CD14-positive monocyte (primary cell): ENCODE measurements around the gene ZNF19. TPM values are rescaled to one million over a fixed set of nuclear protein-coding genes. Genes with fewer than 3 reads are reported as not detected.

Source experiments
- DNase-seq, 3 donors: peaks; one replicate each; pipeline ENCODE4 v3.0.0-alpha.2; 2011 to 2022
- H2AFZ ChIP-seq: 2 replicates; pipeline ENCODE4 v1.6.0; 2012; ENCODE audit warnings: mild to moderate bottlenecking, low read depth, low read length, inconsistent platforms; ENCODE audit not compliant: insufficient read depth, poor library complexity, severe bottlenecking
- H3K27ac ChIP-seq, 2 donors: 1 replicate in 1 of 2; 2 replicates in 1 of 2; pipeline ENCODE4 v1.5.1; 2012 to 2013; ENCODE audit warnings: low read length in 2 of 2, control low read depth in 1 of 2, inconsistent platforms in 1 of 2, low read depth in 1 of 2, mild to moderate bottlenecking in 1 of 2
- H3K27me3 ChIP-seq, 2 donors: one replicate each; pipeline versions ENCODE4 v1.6.0 to v1.6.1; 2011 to 2013; ENCODE audit warnings: low read length in 2 of 2; ENCODE audit not compliant: control insufficient read depth in 2 of 2, insufficient read depth in 2 of 2
- H3K36me3 ChIP-seq, 2 donors: replicated peaks in 1 of 2; 1 replicate in 1 of 2; 2 replicates in 1 of 2; pipeline versions ENCODE4 v1.5.1 to v1.6.1; 2012 to 2013; ENCODE audit warnings: low read length in 2 of 2, control low read depth in 1 of 2, inconsistent platforms in 1 of 2, mild to moderate bottlenecking in 1 of 2; ENCODE audit not compliant: insufficient read depth in 2 of 2, control insufficient read depth in 1 of 2
- H3K4me1 ChIP-seq, 2 donors: 1 replicate in 1 of 2; 2 replicates in 1 of 2; pipeline versions ENCODE4 v1.5.1 to v1.6.1; 2012 to 2013; ENCODE audit warnings: low read length in 2 of 2, control low read depth in 1 of 2, inconsistent platforms in 1 of 2, mild to moderate bottlenecking in 1 of 2, moderate library complexity in 1 of 2; ENCODE audit not compliant: insufficient read depth in 2 of 2, control insufficient read depth in 1 of 2
- H3K4me2 ChIP-seq: replicated peaks from 2 replicates; pipeline ENCODE3; 2012; ENCODE audit warnings: low read length, moderate library complexity, mild to moderate bottlenecking; ENCODE audit not compliant: poor library complexity, severe bottlenecking; ENCODE audit errors: extremely low read depth
- H3K4me3 ChIP-seq, 3 experiments: fragments of 200-600 bp in 1 of 3; sonication (generic) in 1 of 3; replicated peaks in 1 of 3; 1 replicate in 2 of 3; 2 replicates in 1 of 3; pipeline ENCODE4 v1.5.1; 2011 to 2013; ENCODE audit warnings: low read length in 3 of 3, mild to moderate bottlenecking in 3 of 3, control low read depth in 2 of 3, low read depth in 2 of 3, inconsistent platforms in 1 of 3, moderate library complexity in 1 of 3
- H3K79me2 ChIP-seq: 2 replicates; pipeline ENCODE4 v1.6.0; 2012; ENCODE audit warnings: mild to moderate bottlenecking, control low read depth, inconsistent platforms, low read length, moderate library complexity; ENCODE audit not compliant: insufficient read depth
- H3K9ac ChIP-seq: 2 replicates; pipeline ENCODE4 v1.6.0; 2017; ENCODE audit warnings: low read length, mild to moderate bottlenecking; ENCODE audit not compliant: insufficient read depth, poor library complexity, severe bottlenecking
- H3K9me3 ChIP-seq, 2 donors: replicated peaks in 1 of 2; 1 replicate in 1 of 2; 2 replicates in 1 of 2; pipeline versions ENCODE4 v1.5.1 to v1.6.1; 2012 to 2013; ENCODE audit warnings: low read length in 2 of 2, control low read depth in 1 of 2; ENCODE audit not compliant: control insufficient read depth in 1 of 2, insufficient read depth in 1 of 2
- H4K20me1 ChIP-seq: 2 replicates; pipeline ENCODE4 v1.6.0; 2012; ENCODE audit warnings: mild to moderate bottlenecking, low read length, control low read depth, moderate library complexity; ENCODE audit not compliant: insufficient read depth
- H3K27ac Mint-ChIP-seq, 7 donors: one replicate each; pipeline ENCODE4 v1.8.0; 2020; ENCODE audit warnings: mild to moderate bottlenecking in 7 of 7, mixed read lengths in 7 of 7, moderate library complexity in 6 of 7, inconsistent platforms in 2 of 7
- H3K27me3 Mint-ChIP-seq, 3 donors: one replicate each; pipeline ENCODE4 v1.8.0; 2021 to 2022; ENCODE audit warnings: low read depth in 3 of 3, mild to moderate bottlenecking in 3 of 3, mixed read lengths in 3 of 3, moderate library complexity in 3 of 3, inconsistent platforms in 1 of 3
- H3K36me3 Mint-ChIP-seq, 2 donors: one replicate each; pipeline ENCODE4 v1.8.0; 2020; ENCODE audit warnings: mixed read lengths in 2 of 2, inconsistent platforms in 1 of 2, mild to moderate bottlenecking in 1 of 2
- H3K4me1 Mint-ChIP-seq: one replicate; pipeline ENCODE4 v1.8.0; 2020; ENCODE audit warnings: mild to moderate bottlenecking, mixed read lengths
- H3K4me3 Mint-ChIP-seq, 2 donors: one replicate each; pipeline ENCODE4 v1.8.0; 2020; ENCODE audit warnings: mild to moderate bottlenecking in 2 of 2, mixed read lengths in 2 of 2, moderate library complexity in 1 of 2
- H3K9me3 Mint-ChIP-seq, 7 donors: one replicate each; pipeline ENCODE4 v1.8.0; 2020 to 2022; ENCODE audit warnings: mixed read lengths in 7 of 7, mild to moderate bottlenecking in 6 of 7, moderate library complexity in 6 of 7, inconsistent platforms in 2 of 7
- CTCF ChIP-seq: fragments of 200-600 bp; IDR thresholded peaks from one replicate; pipeline ENCODE4 v1.8.0; 2022; ENCODE audit warnings: antibody characterized with exemption, mild to moderate bottlenecking
- WGBS: methylation state at CpG from one replicate; pipeline ENCODE4 v1.1.5; 2013; ENCODE audit warnings: missing lambda C conversion rate; ENCODE audit not compliant: insufficient coverage; 5-methylcytosine and 5-hydroxymethylcytosine counted together
- intact Hi-C, 2 donors: fragments of 100-400 bp; cut with micrococcal nuclease; formaldehyde crosslinking; loops; one replicate each; pipeline versions ENCODE4 v1.15.0 to v1.15.1; 2023
- polyA plus RNA-seq, 3 donors: library from polyadenylated mRNA; depleted of rRNA in 1 of 3; unstranded in 2 of 3; stranded (reverse) in 1 of 3; fragments of 300-500 nt in 2 of 3; fragments of >200 nt in 1 of 3; fragmentation: Illumina TruSeq in 2 of 3; gene quantifications; 1 replicate in 2 of 3; 2 replicates in 1 of 3; pipeline ENCODE4 v1.2.3, GENCODE V29; 2012 to 2021

The ZNF19 gene
- polyA plus RNA-seq, 3 donors, result 0.41 to 0.80 TPM; not detected in 1

GRCh38 chr16:71430744-71431143, 58.4 kb downstream of the ZNF19 start:
- 94% methylated on average over 2 of the region's 6 CpGs for WGBS
- H3K27ac Mint-ChIP-seq, result no peak overlapping the region
- TF ChIP-seq CTCF, result no peak

GRCh38 chr16:71429581-71429980, 59.5 kb downstream of the ZNF19 start:
- WGBS, result 80% methylated on average over 1 of the region's 3 CpGs
- H3K4me2 ChIP-seq, result no peak overlapping the region
- no peaks in the 10 kb centered on the region for H4K20me1 ChIP-seq
- no peaks in the 10 kb centered on the region for H3K4me1 ChIP-seq
- no peak overlapping the region for H3K4me3 Mint-ChIP-seq
- H3K36me3 Mint-ChIP-seq, result no peaks in the 10 kb centered on the region
- H3K79me2 ChIP-seq, result no peaks in the 10 kb centered on the region
- peaks cover 30 to 39% (median 32%) of the 10 kb centered on the region in 3 donors for H3K27me3 Mint-ChIP-seq
- H3K4me1 Mint-ChIP-seq, result no peaks in the 10 kb centered on the region
- H3K36me3 ChIP-seq, result no peaks in the 10 kb centered on the region
- no peak overlapping the region for H3K4me3 ChIP-seq
- H3K27me3 ChIP-seq, result peaks cover 17 to 27% of the 10 kb centered on the region in 2 donors
- no peak overlapping the region for H3K9ac ChIP-seq
- TF ChIP-seq CTCF, result no peak
- no peak for DNase-seq
- intact Hi-C loops, result no loop called here
- no peaks in the 10 kb centered on the region for H3K9me3 ChIP-seq
- no peak overlapping the region for H3K27ac ChIP-seq
- no peak overlapping the region for H3K27ac Mint-ChIP-seq
- H3K9me3 Mint-ChIP-seq, result peaks cover 0 to 17% (median 10%) of the 10 kb centered on the region in 7 donors
- H2AFZ ChIP-seq, result no peak overlapping the region

More at GRCh38 chr16:71430744-71431143, 58.4 kb downstream of the ZNF19 start:
- intact Hi-C loops, result no loop called here
- H3K4me2 ChIP-seq, result no peak overlapping the region
- no peak overlapping the region for H3K4me3 ChIP-seq
- no peaks in the 10 kb centered on the region for H3K4me1 ChIP-seq
- no peak overlapping the region for H3K27ac ChIP-seq
- peaks cover 11 to 16% of the 10 kb centered on the region in 2 donors for H3K27me3 ChIP-seq
- H3K9me3 Mint-ChIP-seq, result peaks cover 0 to 17% (median 6%) of the 10 kb centered on the region in 7 donors
- no peaks in the 10 kb centered on the region for H4K20me1 ChIP-seq
- H3K36me3 ChIP-seq, result no peaks in the 10 kb centered on the region
- H3K79me2 ChIP-seq, result no peaks in the 10 kb centered on the region
- H3K4me1 Mint-ChIP-seq, result no peaks in the 10 kb centered on the region
- H3K27me3 Mint-ChIP-seq, result peaks cover 20 to 27% (median 22%) of the 10 kb centered on the region in 3 donors
- H3K9me3 ChIP-seq, result no peaks in the 10 kb centered on the region
- H3K9ac ChIP-seq, result no peak overlapping the region
- no peak overlapping the region for H3K4me3 Mint-ChIP-seq
- H2AFZ ChIP-seq, result no peak overlapping the region
- no peaks in the 10 kb centered on the region for H3K36me3 Mint-ChIP-seq
- no peak for DNase-seq
